H9 (cell line): ENCODE results near the gene LGMN. TPM values are rescaled to one million over a fixed set of nuclear protein-coding genes. Genes with fewer than 3 reads are reported as not detected.

Source experiments
- DNase-seq: peaks from one replicate; pipeline ENCODE4 v3.0.0-alpha.2; 2017
- H2AFZ ChIP-seq: one replicate; pipeline ENCODE4 v1.6.1; 2013; ENCODE audit warnings: mild to moderate bottlenecking, low read length, control low read depth, moderate library complexity
- H2AK5ac ChIP-seq: 2 replicates; pipeline ENCODE4 v1.6.1; 2013; ENCODE audit warnings: low read length, control low read depth, mixed read lengths; ENCODE audit not compliant: insufficient read length
- H2BK120ac ChIP-seq: one replicate; pipeline ENCODE4 v1.6.1; 2013; ENCODE audit warnings: low read depth, mild to moderate bottlenecking, low read length, control low read depth, inconsistent platforms; ENCODE audit not compliant: poor library complexity, severe bottlenecking
- H2BK12ac ChIP-seq: 2 replicates; pipeline ENCODE4 v1.6.1; 2013; ENCODE audit warnings: low read length, control low read depth, mixed read lengths, low read depth; ENCODE audit not compliant: insufficient read length
- H2BK15ac ChIP-seq: 2 replicates; pipeline ENCODE4 v1.6.1; 2013; ENCODE audit warnings: low read depth, low read length, control low read depth
- H2BK20ac ChIP-seq: one replicate; pipeline ENCODE4 v1.6.1; 2013; ENCODE audit warnings: low read depth, mild to moderate bottlenecking, low read length, control low read depth, inconsistent platforms; ENCODE audit not compliant: poor library complexity, severe bottlenecking
- H2BK5ac ChIP-seq: 2 replicates; pipeline ENCODE4 v1.6.1; 2013; ENCODE audit warnings: low read length, control low read depth, mixed read lengths; ENCODE audit not compliant: insufficient read length
- H3K14ac ChIP-seq: 2 replicates; pipeline ENCODE4 v1.6.1; 2013; ENCODE audit warnings: low read length, control low read depth; ENCODE audit not compliant: insufficient read depth
- H3K18ac ChIP-seq: 2 replicates; pipeline ENCODE4 v1.6.1; 2013; ENCODE audit warnings: low read depth, mild to moderate bottlenecking, mixed read lengths, low read length, control low read depth; ENCODE audit not compliant: insufficient read length
- H3K23ac ChIP-seq: 2 replicates; pipeline ENCODE4 v1.6.1; 2013; ENCODE audit warnings: low read length, control low read depth, mixed read lengths, low read depth; ENCODE audit not compliant: insufficient read length
- H3K23me2 ChIP-seq: 2 replicates; pipeline ENCODE4 v1.6.1; 2013; ENCODE audit warnings: low read depth, mild to moderate bottlenecking, mixed read lengths, low read length, control low read depth; ENCODE audit not compliant: insufficient read length, poor library complexity, severe bottlenecking
- H3K27ac ChIP-seq: 2 replicates; pipeline ENCODE4 v1.5.1; 2013; ENCODE audit warnings: low read length, control low read depth, mixed read lengths, low read depth; ENCODE audit not compliant: insufficient read length
- H3K27me3 ChIP-seq: 2 replicates; pipeline ENCODE4 v1.6.1; 2013; ENCODE audit warnings: low read length, control low read depth, inconsistent platforms; ENCODE audit not compliant: insufficient read depth
- H3K4ac ChIP-seq: 2 replicates; pipeline ENCODE4 v1.6.1; 2013; ENCODE audit warnings: low read depth, mild to moderate bottlenecking, control low read depth, inconsistent platforms, low read length, moderate library complexity
- H3K4me1 ChIP-seq: 2 replicates; pipeline ENCODE4 v1.6.1; 2013; ENCODE audit warnings: low read length, control low read depth, inconsistent platforms; ENCODE audit not compliant: insufficient read depth
- H3K4me2 ChIP-seq: 2 replicates; pipeline ENCODE4 v1.6.1; 2013; ENCODE audit warnings: low read length, control low read depth, mixed read lengths; ENCODE audit not compliant: insufficient read length, insufficient read depth
- H3K56ac ChIP-seq: 2 replicates; pipeline ENCODE4 v1.6.1; 2013; ENCODE audit warnings: low read depth, mild to moderate bottlenecking, mixed read lengths, low read length, control low read depth; ENCODE audit not compliant: insufficient read length
- H3K79me1 ChIP-seq: 2 replicates; pipeline ENCODE4 v1.6.1; 2013; ENCODE audit warnings: low read depth, mild to moderate bottlenecking, moderate library complexity, low read length, control low read depth, inconsistent platforms; ENCODE audit not compliant: insufficient read depth, poor library complexity, severe bottlenecking
- H3K79me2 ChIP-seq: 2 replicates; pipeline ENCODE4 v1.6.1; 2013; ENCODE audit warnings: low read length, control low read depth, inconsistent platforms; ENCODE audit not compliant: insufficient read depth
- H3K9ac ChIP-seq: 2 replicates; pipeline ENCODE4 v1.6.1; 2013; ENCODE audit warnings: low read length, control low read depth, mixed read lengths; ENCODE audit not compliant: insufficient read length; ENCODE audit errors: extremely low read depth
- H3K9me3 ChIP-seq: one replicate; pipeline ENCODE4 v1.6.1; 2013; ENCODE audit warnings: low read depth, low read length, inconsistent platforms; ENCODE audit not compliant: control insufficient read depth
- H3T11ph ChIP-seq: one replicate; pipeline ENCODE4 v1.6.1; 2013; ENCODE audit warnings: mild to moderate bottlenecking, low read length, control low read depth, inconsistent platforms
- H4K20me1 ChIP-seq: one replicate; pipeline ENCODE4 v1.6.1; 2013; ENCODE audit not compliant: control insufficient read depth, insufficient read length, insufficient read depth
- H4K5ac ChIP-seq: 2 replicates; pipeline ENCODE4 v1.6.1; 2013; ENCODE audit warnings: low read depth, mild to moderate bottlenecking, mixed read lengths, low read length, control low read depth; ENCODE audit not compliant: insufficient read length
- H4K8ac ChIP-seq: replicated peaks from 2 replicates; pipeline ENCODE4 v1.6.1; 2013; ENCODE audit warnings: low read length, control low read depth, mixed read lengths, low read depth; ENCODE audit not compliant: insufficient read length
- H4K91ac ChIP-seq: 2 replicates; pipeline ENCODE4 v1.6.1; 2013; ENCODE audit warnings: low read depth, mild to moderate bottlenecking, moderate library complexity, mixed read lengths, low read length, control low read depth; ENCODE audit not compliant: insufficient read length
- H3K27ac Mint-ChIP-seq, 3 experiments: 2 replicates in 2 of 3; 3 replicates in 1 of 3; pipeline ENCODE4 v1.8.0; 2020 to 2021; ENCODE audit warnings: mixed read lengths in 3 of 3, mild to moderate bottlenecking in 1 of 3, moderate library complexity in 1 of 3
- H3K27me3 Mint-ChIP-seq: 2 replicates; pipeline ENCODE4 v1.8.0; 2021; ENCODE audit warnings: low read depth, mild to moderate bottlenecking, moderate library complexity, mixed read lengths
- H3K36me3 Mint-ChIP-seq, 3 experiments: 2 replicates in 2 of 3; 3 replicates in 1 of 3; pipeline ENCODE4 v1.8.0; 2020 to 2021; ENCODE audit warnings: low read depth in 3 of 3, mixed read lengths in 3 of 3; ENCODE audit not compliant: insufficient read depth in 1 of 3
- H3K4me1 Mint-ChIP-seq, 2 experiments: 2 replicates each; pipeline ENCODE4 v1.8.0; 2020; ENCODE audit warnings: mixed read lengths in 2 of 2
- H3K4me3 Mint-ChIP-seq, 2 experiments: 2 replicates in 1 of 2; 3 replicates in 1 of 2; pipeline ENCODE4 v1.8.0; 2020 to 2021; ENCODE audit warnings: mild to moderate bottlenecking in 2 of 2, mixed read lengths in 2 of 2, moderate library complexity in 1 of 2
- H3K9me3 Mint-ChIP-seq, 2 experiments: 2 replicates in 1 of 2; 3 replicates in 1 of 2; pipeline ENCODE4 v1.8.0; 2020; ENCODE audit warnings: mild to moderate bottlenecking in 2 of 2, mixed read lengths in 2 of 2, moderate library complexity in 1 of 2
- WGBS: extraction: QIAGEN DNeasy Blood & Tissue Kit; methylation state at CpG from one replicate; pipeline ENCODE4 v1.1.7; 2013; ENCODE audit warnings: missing lambda C conversion rate, low lambda C conversion rate, mixed read lengths; ENCODE audit not compliant: insufficient read length; ENCODE audit errors: extremely low coverage; 5-methylcytosine and 5-hydroxymethylcytosine counted together
- total RNA-seq: library from RNA; stranded (reverse); gene quantifications from 2 replicates; pipeline ENCODE4 v1.2.1, GENCODE V29; 2021
- TF ChIP-seq, protein P1 (sequence below): fragments of 200-600 bp; sonication (generic); conservative IDR thresholded peaks from 3 replicates; pipeline ENCODE4 v1.8.0; 2021; ENCODE audit warnings: antibody characterized with exemption, mild to moderate bottlenecking

Gene LGMN
- total RNA-seq, 1 experiment from 2014 or later: 55.3 TPM

DNA sequence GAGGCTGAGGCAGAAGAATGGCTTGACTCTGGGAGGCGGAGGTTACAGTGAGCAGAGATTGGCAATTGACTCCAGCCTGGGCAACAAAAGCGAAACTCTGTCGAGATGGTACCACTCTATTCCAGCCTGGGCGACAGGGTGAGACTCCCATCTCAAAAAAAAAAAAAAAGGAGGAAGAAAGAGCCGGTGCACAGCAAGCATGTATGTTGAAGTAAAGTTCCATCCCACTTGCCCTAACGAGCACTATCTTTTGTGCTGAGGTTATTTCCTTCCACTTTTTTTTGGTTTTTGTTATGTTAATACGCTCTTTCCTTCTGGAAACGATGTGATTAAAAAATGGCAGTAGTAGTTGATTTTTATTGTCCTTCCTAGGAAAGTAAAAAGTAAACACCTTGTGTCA lies 26.1 kb upstream of the LGMN start:
- no peaks in the 10 kb centered on the region for H3K9me3 ChIP-seq
- no peak overlapping the region for H3K4me2 ChIP-seq
- no peak overlapping the region for H2AK5ac ChIP-seq
- no peak for DNase-seq
- H2BK120ac ChIP-seq: no peak overlapping the region
- H3K27me3 ChIP-seq: no peaks in the 10 kb centered on the region
- H3K56ac ChIP-seq: no peak overlapping the region
- H3K18ac ChIP-seq: no peak overlapping the region
- H4K91ac ChIP-seq: no peak overlapping the region
- no peak overlapping the region for H3K4ac ChIP-seq
- H3K27ac Mint-ChIP-seq: no peak overlapping the region
- no peak overlapping the region for H2BK5ac ChIP-seq
- H2BK12ac ChIP-seq: no peak overlapping the region
- H2BK20ac ChIP-seq: no peak overlapping the region
- H3K9ac ChIP-seq: no peak overlapping the region
- H3K27me3 Mint-ChIP-seq: peaks cover 8% of the 10 kb centered on the region
- no peak overlapping the region for H2BK15ac ChIP-seq
- no CpG with 5 or more reads among the region's 8 CpGs for WGBS
- H3K4me1 Mint-ChIP-seq: peaks cover 0 to 3% of the 10 kb centered on the region in 2 experiments; a peak in 1 of 4 replicates
- no peaks in the 10 kb centered on the region for H3K9me3 Mint-ChIP-seq
- H2AFZ ChIP-seq: no peak overlapping the region
- no peaks in the 10 kb centered on the region; the same call in 1 of the 2 replicates for H3K4me1 ChIP-seq
- H3K79me2 ChIP-seq: no peaks in the 10 kb centered on the region
- no peaks in the 10 kb centered on the region for H3K79me1 ChIP-seq
- no peaks in the 10 kb centered on the region for H3K23me2 ChIP-seq
- H3K36me3 Mint-ChIP-seq: no peaks in the 10 kb centered on the region
- TF ChIP-seq, protein P1, sequence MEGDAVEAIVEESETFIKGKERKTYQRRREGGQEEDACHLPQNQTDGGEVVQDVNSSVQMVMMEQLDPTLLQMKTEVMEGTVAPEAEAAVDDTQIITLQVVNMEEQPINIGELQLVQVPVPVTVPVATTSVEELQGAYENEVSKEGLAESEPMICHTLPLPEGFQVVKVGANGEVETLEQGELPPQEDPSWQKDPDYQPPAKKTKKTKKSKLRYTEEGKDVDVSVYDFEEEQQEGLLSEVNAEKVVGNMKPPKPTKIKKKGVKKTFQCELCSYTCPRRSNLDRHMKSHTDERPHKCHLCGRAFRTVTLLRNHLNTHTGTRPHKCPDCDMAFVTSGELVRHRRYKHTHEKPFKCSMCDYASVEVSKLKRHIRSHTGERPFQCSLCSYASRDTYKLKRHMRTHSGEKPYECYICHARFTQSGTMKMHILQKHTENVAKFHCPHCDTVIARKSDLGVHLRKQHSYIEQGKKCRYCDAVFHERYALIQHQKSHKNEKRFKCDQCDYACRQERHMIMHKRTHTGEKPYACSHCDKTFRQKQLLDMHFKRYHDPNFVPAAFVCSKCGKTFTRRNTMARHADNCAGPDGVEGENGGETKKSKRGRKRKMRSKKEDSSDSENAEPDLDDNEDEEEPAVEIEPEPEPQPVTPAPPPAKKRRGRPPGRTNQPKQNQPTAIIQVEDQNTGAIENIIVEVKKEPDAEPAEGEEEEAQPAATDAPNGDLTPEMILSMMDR: no peak
- no peak overlapping the region for H3K23ac ChIP-seq
- H4K5ac ChIP-seq: no peak overlapping the region
- H3K27ac ChIP-seq: no peak overlapping the region
- no peak overlapping the region for H3K14ac ChIP-seq
- H3K4me3 Mint-ChIP-seq: no peak overlapping the region
- H3T11ph ChIP-seq: no peak overlapping the region
- no peak overlapping the region for H4K8ac ChIP-seq
- H4K20me1 ChIP-seq: no peaks in the 10 kb centered on the region
